Hepatocyte (in vitro differentiated cells): ENCODE results near the gene HSFX4.
"Not testable (repeated sequence)": the region's sequence is repeated elsewhere in the genome, so short reads cannot be mapped to it uniquely, and the experiment has no call there.

ENCODE experiments used
- EZH2 ChIP-seq: fragments of 200-600 bp; sonication (generic); IDR thresholded peaks from 2 replicates; pipeline ENCODE4 v1.6.1; 2016; ENCODE audit warnings: antibody characterized with exemption, mild to moderate bottlenecking, borderline replicate concordance
- TF ChIP-seq, protein P1 (sequence below): fragments of 200-600 bp; sonication (generic); IDR thresholded peaks from 2 replicates; pipeline ENCODE4 v1.5.1; 2016; ENCODE audit warnings: antibody characterized with exemption, mild to moderate bottlenecking; ENCODE audit not compliant: poor library complexity

DNA sequence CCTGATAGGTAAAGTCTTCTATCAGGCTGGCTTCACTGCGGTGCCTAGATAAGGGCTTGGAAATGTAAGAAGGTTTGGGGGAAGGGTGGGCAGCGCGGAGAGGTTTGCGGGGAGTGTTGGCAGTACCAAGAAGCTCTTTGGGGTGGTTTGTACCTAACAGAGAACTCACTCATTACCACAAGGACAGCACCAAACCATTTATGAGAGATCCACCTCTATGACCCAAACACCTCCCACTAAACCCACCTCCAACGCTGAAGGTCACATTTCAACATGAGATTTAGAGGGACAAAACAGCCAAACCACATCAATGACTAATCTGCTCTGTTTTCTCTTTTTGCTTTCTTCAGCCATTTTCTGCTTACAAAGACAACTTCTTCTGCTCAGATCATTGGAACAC lies 4.9 kb upstream of the HSFX4 start:
- TF ChIP-seq, protein P1, sequence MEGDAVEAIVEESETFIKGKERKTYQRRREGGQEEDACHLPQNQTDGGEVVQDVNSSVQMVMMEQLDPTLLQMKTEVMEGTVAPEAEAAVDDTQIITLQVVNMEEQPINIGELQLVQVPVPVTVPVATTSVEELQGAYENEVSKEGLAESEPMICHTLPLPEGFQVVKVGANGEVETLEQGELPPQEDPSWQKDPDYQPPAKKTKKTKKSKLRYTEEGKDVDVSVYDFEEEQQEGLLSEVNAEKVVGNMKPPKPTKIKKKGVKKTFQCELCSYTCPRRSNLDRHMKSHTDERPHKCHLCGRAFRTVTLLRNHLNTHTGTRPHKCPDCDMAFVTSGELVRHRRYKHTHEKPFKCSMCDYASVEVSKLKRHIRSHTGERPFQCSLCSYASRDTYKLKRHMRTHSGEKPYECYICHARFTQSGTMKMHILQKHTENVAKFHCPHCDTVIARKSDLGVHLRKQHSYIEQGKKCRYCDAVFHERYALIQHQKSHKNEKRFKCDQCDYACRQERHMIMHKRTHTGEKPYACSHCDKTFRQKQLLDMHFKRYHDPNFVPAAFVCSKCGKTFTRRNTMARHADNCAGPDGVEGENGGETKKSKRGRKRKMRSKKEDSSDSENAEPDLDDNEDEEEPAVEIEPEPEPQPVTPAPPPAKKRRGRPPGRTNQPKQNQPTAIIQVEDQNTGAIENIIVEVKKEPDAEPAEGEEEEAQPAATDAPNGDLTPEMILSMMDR: not testable (repeated sequence)
- not testable (repeated sequence) for TF ChIP-seq EZH2
